NCI-H524 treated with DMSO at 0.1 percent for 48 hours (cell line): ENCODE measurements around the gene IRAK3.

Experiments used
- DNase-seq: peaks from one replicate; lab custom pipeline; 2025; lab: John Stamatoyannopoulos, UW

The IRAK3 gene

GRCh38 chr12:66188584-66189485 is at the start of gene IRAK3:
Gene IRAK3, plus strand, starts transcription at chr12:66189214. Its CDS starts 86 bp downstream, at chr12:66189300.
- no peak for DNase-seq

GRCh38 chr12:66139328-66139727 is 49.7 kb upstream of the IRAK3 start:
- DNase-seq = no peak

- DNase-seq = no peak
These were observed 48.3 kb upstream of the IRAK3 start for GRCh38 chr12:66140731-66141130.

- no peak for DNase-seq
These were observed 47.7 kb upstream of the IRAK3 start for GRCh38 chr12:66141299-66141698.

- no peak for DNase-seq
These were observed 46.2 kb upstream of the IRAK3 start for GRCh38 chr12:66142826-66143225.

GRCh38 chr12:66143868-66144267 is 45.1 kb upstream of the IRAK3 start:
- DNase-seq = no peak

- DNase-seq = no peak
These were observed 43.9 kb upstream of the IRAK3 start for GRCh38 chr12:66144791-66145754.

- no peak for DNase-seq
These were observed 39.2 kb upstream of the IRAK3 start for GRCh38 chr12:66149702-66150398.

GRCh38 chr12:66152732-66153131 is 36.3 kb upstream of the IRAK3 start:
- DNase-seq = no peak

GRCh38 chr12:66154776-66155175 is 34.2 kb upstream of the IRAK3 start:
- no peak for DNase-seq

- DNase-seq = no peak
These were observed 32.4 kb upstream of the IRAK3 start for GRCh38 chr12:66156654-66157053.

GRCh38 chr12:66159123-66159522 is 29.9 kb upstream of the IRAK3 start:
- DNase-seq = no peak

GRCh38 chr12:66160704-66161103 is 28.3 kb upstream of the IRAK3 start:
- no peak for DNase-seq

GRCh38 chr12:66162701-66163100 is 26.3 kb upstream of the IRAK3 start:
- DNase-seq = no peak

- no peak for DNase-seq
These were observed 25.7 kb upstream of the IRAK3 start for GRCh38 chr12:66163289-66163688.

GRCh38 chr12:66164349-66164821 is 24.6 kb upstream of the IRAK3 start:
- DNase-seq = no peak

GRCh38 chr12:66165141-66165540 is 23.9 kb upstream of the IRAK3 start:
- DNase-seq = no peak

- no peak for DNase-seq
These were observed 22.5 kb upstream of the IRAK3 start for GRCh38 chr12:66166561-66166960.

- DNase-seq = no peak
These were observed 20.6 kb upstream of the IRAK3 start for GRCh38 chr12:66168410-66168809.

GRCh38 chr12:66169221-66170170 is 19.5 kb upstream of the IRAK3 start, which contains the start of gene TMBIM4:
Gene TMBIM4, minus strand, starts transcription at chr12:66169996. Its CDS starts 45 bp downstream, at chr12:66169951.
- peak; percentile 64 for DNase-seq

- no peak for DNase-seq
These were observed 18.4 kb upstream of the IRAK3 start for GRCh38 chr12:66170606-66171005.
